Measurements from ENCODE around the gene JSRP1.
A peak's percentile ranks its signal among the peaks of the same experiment; 100 is the strongest.

The JSRP1 gene

DNA sequence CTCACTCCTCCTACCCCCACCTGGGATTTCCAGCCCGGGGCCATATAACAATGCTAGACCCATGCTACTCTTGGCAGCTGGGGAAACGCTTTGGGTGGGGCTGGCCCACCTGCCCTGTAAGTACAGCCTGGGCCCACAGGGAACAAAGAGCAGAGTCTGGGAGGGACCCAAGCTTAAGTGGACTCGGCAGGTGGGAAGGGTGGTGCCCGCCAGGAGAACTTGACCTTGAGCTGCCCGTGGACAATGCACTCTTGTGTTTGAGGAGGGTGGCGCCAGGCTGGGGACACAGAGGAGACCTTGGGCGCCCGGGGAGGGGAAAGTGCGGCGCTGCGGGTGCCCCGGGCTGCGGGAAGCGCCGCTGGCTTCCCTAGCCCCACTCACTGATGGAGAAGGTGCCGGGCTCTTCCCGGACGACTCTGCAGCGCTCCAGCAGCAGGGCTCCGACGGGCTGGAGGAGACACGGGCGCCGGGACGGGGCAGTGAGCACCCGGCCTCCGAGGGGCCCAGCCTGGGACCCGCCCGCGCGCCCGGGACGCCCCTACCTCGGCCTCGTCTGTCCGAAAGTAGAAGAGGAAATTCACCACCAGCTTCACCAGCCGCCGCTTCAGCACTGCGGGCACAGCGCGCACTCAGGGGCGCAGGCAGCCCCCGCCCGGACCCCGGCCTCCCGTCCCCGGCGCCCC lies 20.7 kb downstream of the JSRP1 start:
- H3K4me1 ChIP-seq (ENCODE audit: insufficient read depth, poor library complexity, severe bottlenecking) = peaks cover 10% of the 10 kb centered on the region
- peaks cover 40% of the 10 kb centered on the region for H3K36me3 ChIP-seq (ENCODE audit: low read depth)
- H3K4me3 ChIP-seq (ENCODE audit: severe bottlenecking) = peak overlapping the region; percentile 88
- H3K27me3 ChIP-seq (ENCODE audit: insufficient read depth, poor library complexity, severe bottlenecking) = no peaks in the 10 kb centered on the region
- peak overlapping the region; percentile 69 for H3K27ac ChIP-seq (ENCODE audit: poor library complexity, severe bottlenecking)
- no peaks in the 10 kb centered on the region for H3K9me3 ChIP-seq (ENCODE audit: severe bottlenecking)
- DNase-seq (ENCODE audit: low spot score) (no peak), ATAC-seq (ENCODE audit: low read depth) (0 out of 3 replicates have a peak, but pooled peaks have one; percentile 7)
- TF ChIP-seq CTCF (IDR thresholded peaks at IDR 0.05; ENCODE audit: poor library complexity, severe bottlenecking) = no peak

GRCh38 chr19:2234996-2235380 lies 21.2 kb downstream of the JSRP1 start:
- H3K4me3 ChIP-seq (ENCODE audit: severe bottlenecking) = peak overlapping the region; percentile 88
- H3K36me3 ChIP-seq (ENCODE audit: low read depth) = peaks cover 45% of the 10 kb centered on the region
- ATAC-seq (ENCODE audit: low read depth) = 0 out of 3 replicates have a peak, but pooled peaks have one; percentile 3
- peak overlapping the region; percentile 69 for H3K27ac ChIP-seq (ENCODE audit: poor library complexity, severe bottlenecking)
- no peaks in the 10 kb centered on the region for H3K27me3 ChIP-seq (ENCODE audit: insufficient read depth, poor library complexity, severe bottlenecking)
- H3K9me3 ChIP-seq (ENCODE audit: severe bottlenecking) = no peaks in the 10 kb centered on the region
- no peak for TF ChIP-seq CTCF (IDR thresholded peaks at IDR 0.05; ENCODE audit: poor library complexity, severe bottlenecking)
- peaks cover 10% of the 10 kb centered on the region for H3K4me1 ChIP-seq (ENCODE audit: insufficient read depth, poor library complexity, severe bottlenecking)
- no peak for DNase-seq (ENCODE audit: low spot score)

DNA sequence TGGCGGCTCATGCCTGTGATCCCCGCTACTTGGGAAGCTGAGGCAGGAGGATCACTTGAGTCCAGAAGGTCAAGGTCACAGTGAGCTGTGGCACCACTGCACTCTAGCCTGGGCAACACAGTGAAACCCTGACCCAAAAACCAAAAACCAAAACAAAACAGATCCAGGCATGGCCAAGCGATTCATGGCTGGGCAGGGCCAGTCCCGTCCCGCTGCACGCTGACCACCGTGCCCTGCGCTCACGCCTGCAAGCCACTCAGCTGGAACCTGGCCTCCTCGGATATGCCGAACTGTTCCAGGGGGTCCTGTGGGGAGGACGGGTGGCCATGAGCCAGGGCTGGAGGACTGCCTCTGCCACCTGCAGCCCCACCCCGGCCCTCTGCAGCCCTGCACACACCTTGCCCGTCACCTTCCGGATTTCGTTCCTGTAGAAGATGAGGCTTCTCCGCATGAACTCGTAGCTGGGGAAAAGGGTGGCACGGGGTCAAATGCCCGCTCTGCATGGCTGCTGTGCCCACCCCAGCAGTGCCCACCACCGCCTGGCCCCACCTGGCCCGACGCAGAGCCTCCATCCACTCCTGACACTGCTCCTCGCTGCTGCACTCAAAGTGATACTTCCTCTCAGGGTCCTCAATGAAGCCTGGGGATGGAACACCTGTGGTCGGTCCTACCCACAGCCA lies 22.5 kb downstream of the JSRP1 start:
- Histone ChIP-seq H3K36me3 (ENCODE audit: low read depth) (peaks cover 52% of the 10 kb centered on the region), H3K9me3 (ENCODE audit: severe bottlenecking) (no peaks in the 10 kb centered on the region), H3K27ac (ENCODE audit: poor library complexity, severe bottlenecking) (no peak overlapping the region), H3K4me1 (ENCODE audit: insufficient read depth, poor library complexity, severe bottlenecking) (peaks cover 8% of the 10 kb centered on the region), H3K27me3 (ENCODE audit: insufficient read depth, poor library complexity, severe bottlenecking) (no peaks in the 10 kb centered on the region), H3K4me3 (ENCODE audit: severe bottlenecking) (no peak overlapping the region)
- DNase-seq (ENCODE audit: low spot score) = no peak
- no peak for TF ChIP-seq CTCF (IDR thresholded peaks at IDR 0.05; ENCODE audit: poor library complexity, severe bottlenecking)
- no peak for ATAC-seq (ENCODE audit: low read depth)

DNA sequence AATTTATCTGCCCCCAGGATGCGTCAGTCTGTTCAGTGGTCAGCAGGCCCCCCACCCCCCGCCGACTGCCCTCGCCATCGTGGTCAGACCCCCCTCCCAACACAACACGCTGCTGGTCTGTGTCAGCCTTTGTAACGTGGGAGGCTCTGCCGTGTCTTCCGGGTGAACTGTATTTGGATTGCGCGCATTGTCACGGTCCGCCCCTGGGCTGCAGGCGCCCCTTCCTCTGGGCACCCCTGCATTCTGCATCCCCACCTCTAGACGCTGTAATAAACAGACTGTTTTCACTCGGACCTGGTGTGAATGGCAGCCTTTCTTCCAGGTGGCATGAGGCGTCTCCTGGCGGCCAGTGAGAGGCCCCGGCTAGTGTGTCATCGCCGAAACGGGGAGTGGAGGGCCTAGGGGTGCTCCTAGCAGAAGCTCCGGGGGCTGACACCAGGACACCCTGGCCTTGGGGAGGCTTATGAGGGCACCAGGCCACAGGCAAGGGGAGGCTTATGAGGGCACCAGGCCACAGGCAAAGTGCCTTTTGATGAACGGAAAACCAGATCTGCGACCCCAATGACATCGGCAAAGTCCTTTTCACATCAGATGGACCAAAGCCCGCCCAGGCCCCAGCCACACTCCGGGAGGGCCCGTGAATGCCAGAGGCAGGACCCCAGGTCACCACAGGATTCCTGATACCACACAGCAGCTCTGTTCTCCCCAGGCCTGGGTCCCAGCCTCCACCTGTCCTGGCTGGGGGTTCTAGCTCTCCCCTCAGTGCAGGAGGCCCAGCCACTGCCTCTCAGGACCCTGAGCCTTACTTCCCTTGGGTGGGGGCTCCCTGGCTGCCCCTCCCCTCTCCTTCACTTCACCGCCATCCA lies 23.7 kb downstream of the JSRP1 start:
- peaks cover 47% of the 10 kb centered on the region for H3K36me3 ChIP-seq (ENCODE audit: low read depth)
- ATAC-seq (ENCODE audit: low read depth) = no peak
- no peak overlapping the region for H3K4me3 ChIP-seq (ENCODE audit: severe bottlenecking)
- no peaks in the 10 kb centered on the region for H3K27me3 ChIP-seq (ENCODE audit: insufficient read depth, poor library complexity, severe bottlenecking)
- DNase-seq (ENCODE audit: low spot score) = no peak
- no peaks in the 10 kb centered on the region for H3K4me1 ChIP-seq (ENCODE audit: insufficient read depth, poor library complexity, severe bottlenecking)
- no peak for TF ChIP-seq CTCF (IDR thresholded peaks at IDR 0.05; ENCODE audit: poor library complexity, severe bottlenecking)
- H3K27ac ChIP-seq (ENCODE audit: poor library complexity, severe bottlenecking) = no peak overlapping the region
- H3K9me3 ChIP-seq (ENCODE audit: severe bottlenecking) = no peaks in the 10 kb centered on the region

Data from RWPE2 (cell line).